Endometrium (tissue), 2 donors: ENCODE results near the gene CCDC141.
"Not testable (repeated sequence)": the region's sequence is repeated elsewhere in the genome, so short reads cannot be mapped to it uniquely, and the experiment has no call there.

ENCODE experiments used
- FAIRE-seq: peaks from 2 replicates; lab custom pipeline; 2012; peaks lifted over from hg19 to GRCh38; lab: Jason Lieb, UNC
- donor health status: control.
- donor health status: control.

The CCDC141 gene

GRCh38 chr2:179049546-179050311 is at the start of gene CCDC141:
CCDC141 (minus strand) TSS chr2:179050137; CDS start chr2:179049941, 196 bp downstream.
- FAIRE-seq = no peak

DNA sequence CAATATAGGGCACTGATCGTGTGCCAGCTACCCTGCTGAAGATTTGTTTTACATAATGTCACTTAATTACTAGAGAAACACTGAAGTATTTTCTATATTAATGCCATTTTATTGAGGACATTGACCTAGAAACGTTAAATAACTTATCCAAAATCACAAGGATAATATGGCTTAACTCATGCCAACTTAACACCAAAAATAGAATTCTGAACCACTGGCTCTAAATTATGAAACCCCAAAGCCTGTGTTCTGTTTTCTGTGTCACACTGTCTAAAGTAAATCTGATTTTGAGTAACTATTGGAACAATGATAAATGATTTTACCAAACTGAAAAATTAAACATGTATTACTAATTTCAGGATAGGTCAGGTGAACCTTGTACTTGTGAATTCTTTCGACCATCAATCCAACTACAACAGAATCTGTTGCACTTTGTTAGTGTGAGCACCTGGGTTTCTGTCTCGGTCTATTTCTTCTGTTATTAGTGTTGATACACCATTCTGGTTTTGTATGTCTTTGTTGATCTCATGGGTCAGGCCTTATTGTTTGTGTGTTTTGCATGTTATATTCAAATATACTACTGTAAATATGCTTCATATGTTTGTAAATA is 48.2 kb upstream of the CCDC141 start:
- FAIRE-seq = no peak

DNA sequence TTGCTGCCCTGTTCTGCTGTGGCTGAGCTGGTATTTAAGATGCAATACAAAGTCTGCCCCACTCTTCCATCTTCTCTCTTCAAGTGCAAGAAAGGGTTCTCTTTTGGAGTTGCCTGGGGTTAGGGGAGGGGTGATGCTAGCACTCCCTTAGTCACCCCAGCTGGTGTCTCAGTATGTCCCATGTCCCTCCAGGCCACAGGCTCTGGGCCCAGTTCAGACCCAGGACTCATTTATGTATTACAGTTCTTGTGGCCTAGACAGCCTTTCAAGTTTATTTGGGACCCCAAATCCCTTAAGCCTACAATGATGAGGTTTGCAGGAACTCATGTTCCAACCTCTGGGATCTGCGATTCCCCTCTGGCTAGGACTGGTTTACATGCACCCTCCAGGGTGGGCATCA is 47.2 kb upstream of the CCDC141 start:
- FAIRE-seq = no peak

GRCh38 chr2:179096090-179096489 is 46.2 kb upstream of the CCDC141 start:
- no peak for FAIRE-seq

GRCh38 chr2:179092912-179093311 is 43.0 kb upstream of the CCDC141 start:
- FAIRE-seq = not testable (repeated sequence)

DNA sequence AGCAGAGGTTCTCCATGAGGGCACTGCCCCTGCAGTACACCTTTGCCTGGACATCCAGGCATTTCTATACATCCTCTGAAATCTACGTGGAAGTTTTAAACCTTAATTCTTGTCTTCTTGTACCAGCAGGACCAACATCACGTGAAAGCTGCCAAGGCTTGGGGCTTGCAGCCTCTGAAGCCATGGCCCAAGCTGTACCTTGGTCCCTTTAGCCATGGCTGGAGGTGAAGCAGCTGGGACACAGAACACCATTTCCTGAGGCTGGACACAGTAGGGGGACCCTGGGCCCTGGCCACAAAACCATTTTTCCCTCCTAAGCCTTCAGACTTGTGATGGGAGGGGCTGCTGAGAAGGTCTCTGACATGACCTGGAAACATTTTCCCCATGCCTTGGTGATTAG is 32.8 kb upstream of the CCDC141 start:
- FAIRE-seq = no peak

DNA sequence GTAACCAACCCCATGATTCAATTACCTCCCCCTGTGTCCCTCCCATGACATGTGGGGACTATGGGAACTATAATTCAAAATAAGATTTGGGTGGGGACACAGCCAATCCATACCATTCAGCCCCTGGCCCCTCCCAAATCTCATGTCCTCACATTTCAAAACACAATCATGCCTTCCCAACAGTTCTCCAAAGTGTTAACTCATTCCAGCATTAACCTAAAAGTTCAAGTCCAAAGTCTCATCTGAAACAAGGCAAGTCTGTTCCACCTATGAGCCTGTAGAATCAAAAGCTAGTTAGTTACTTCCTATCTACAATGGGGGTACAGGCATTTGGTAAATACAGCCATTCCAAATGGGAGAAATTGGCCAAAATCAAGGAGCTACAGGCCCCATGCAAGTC is 32.0 kb upstream of the CCDC141 start:
- FAIRE-seq = no peak

DNA sequence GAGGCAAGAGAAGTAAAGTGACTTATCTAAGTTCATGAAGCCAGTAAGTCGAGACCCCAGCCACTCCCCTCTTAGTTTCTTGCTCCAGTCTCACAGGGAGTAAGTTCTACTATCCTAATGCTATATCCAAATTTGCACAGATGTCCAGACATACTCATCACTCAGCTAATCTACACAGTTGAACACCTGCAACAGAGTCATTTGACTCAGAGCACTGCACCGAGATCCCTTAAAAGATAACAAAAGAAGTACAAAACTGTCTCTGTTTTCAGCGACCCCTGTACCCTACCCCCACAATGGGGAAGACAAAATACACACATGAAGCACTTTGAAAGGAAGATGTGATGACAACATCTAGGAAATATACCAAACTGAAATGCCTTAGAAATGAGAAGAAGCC is 22.6 kb upstream of the CCDC141 start:
- no peak for FAIRE-seq

GRCh38 chr2:179071810-179072355 is 21.9 kb upstream of the CCDC141 start:
- FAIRE-seq = no peak

- no peak for FAIRE-seq
Measured at GRCh38 chr2:179070895-179071294, 21.0 kb upstream of the CCDC141 start.

- no peak for FAIRE-seq
Measured at GRCh38 chr2:179069685-179070084, 19.7 kb upstream of the CCDC141 start.

GRCh38 chr2:179068991-179069643 is 19.2 kb upstream of the CCDC141 start:
- no peak for FAIRE-seq

GRCh38 chr2:179059026-179059700 is 9.2 kb upstream of the CCDC141 start:
- peak; percentile 21 for FAIRE-seq

DNA sequence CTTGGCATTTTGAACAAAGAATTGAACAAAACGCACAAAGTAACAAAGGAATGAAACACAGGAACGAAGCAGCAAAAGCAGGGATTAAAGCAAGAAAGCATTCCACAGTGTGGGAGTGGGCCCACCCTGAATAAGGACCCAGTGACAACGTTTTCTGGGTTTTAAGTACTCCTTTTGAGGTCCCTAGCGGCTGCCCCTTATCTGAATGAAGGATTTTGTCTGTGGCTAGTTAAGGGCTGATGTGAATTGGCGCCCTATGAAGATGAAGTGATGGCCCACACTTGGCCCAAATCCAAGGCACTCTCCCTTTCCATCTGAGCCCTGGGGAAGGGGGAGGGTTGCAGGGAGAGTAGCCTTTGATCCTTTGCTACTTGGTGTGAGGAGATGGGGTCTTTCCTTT is 7.8 kb upstream of the CCDC141 start:
- FAIRE-seq = no peak

GRCh38 chr2:179053568-179053967 is 3.6 kb upstream of the CCDC141 start:
- FAIRE-seq = not testable (repeated sequence)

DNA sequence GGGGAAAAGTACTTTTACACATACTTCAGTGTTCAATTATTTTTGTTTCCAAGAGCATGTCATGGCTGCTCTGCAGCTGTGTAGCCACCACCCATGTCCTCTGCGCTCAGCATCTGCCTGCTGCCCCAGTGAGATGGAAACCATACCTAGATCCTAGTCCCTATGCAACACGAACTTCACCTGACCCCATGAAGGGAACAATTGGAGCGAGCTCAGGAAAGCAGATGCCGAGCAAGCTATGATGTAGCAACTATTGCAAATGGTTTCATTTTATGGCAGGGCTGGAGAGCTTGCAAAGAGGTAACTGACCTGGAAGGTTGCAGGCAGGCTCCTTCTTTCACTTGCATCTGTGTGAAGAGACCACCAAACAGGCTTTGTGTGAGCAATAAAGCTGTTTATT is 1.3 kb upstream of the CCDC141 start:
- FAIRE-seq = no peak

DNA sequence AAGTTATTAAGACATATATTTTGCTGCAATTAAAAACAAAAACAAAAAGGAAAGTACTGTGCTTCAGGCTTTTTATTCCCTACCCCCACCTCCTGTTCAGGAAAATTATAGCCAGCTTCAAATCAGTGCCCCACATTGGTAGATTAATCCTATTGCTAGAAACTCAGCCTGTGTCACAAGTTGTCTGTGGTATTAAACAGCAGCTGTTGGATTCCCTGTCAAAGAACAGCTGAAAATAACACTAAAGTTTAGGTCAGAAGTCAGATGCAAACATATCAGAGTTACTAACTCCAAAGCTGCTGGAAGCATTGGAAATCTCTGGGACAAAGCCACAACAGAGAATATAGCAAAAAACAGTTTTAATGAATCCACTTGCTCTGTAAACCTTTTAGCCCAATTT is 818 bp upstream of the CCDC141 start:
- FAIRE-seq = no peak

GRCh38 chr2:179049203-179049545 is 763 bp downstream of the CCDC141 start:
- FAIRE-seq = no peak

- no peak for FAIRE-seq
Measured at GRCh38 chr2:179048099-179048498, 1.8 kb downstream of the CCDC141 start.

- FAIRE-seq = not testable (repeated sequence)
Measured at GRCh38 chr2:179045602-179046001, 4.3 kb downstream of the CCDC141 start.

DNA sequence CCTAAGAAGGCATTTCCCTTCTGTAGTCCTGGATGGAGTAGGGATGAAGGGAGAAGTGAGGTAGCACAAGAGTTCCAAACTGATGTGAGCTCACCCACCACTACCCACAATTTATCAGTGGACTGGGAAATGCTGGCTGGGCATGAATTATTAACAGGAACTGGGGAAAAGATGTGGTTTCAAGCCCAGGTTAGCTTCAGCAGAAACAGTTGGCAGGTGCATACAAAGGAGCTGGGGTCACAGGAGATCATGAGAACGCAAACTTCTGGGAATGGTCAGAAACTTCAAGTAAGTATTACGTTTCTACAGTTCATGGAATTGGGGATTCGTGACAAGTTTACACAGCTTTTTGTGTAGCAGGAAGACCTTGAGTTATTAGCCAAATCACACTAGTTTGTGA is 5.4 kb downstream of the CCDC141 start:
- no peak for FAIRE-seq

DNA sequence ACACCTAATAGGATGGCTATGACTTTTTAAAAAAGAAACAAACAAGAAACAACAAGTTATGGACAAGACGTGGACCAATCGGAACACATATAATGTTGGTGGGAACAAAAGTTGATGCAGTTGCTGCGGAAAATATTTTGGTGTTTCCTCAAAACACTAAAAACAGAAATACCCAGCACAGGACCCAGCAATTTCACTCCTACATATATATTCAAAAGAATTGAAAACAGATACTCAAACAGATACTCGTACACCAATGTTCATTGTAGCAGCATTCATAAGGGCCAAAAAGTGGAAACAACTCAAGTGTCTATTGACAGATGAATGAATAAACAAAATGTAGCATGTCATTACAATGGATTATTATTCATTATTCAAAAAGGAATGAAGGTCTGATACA is 12.1 kb downstream of the CCDC141 start:
- no peak for FAIRE-seq
